H9 (cell line): ENCODE measurements around the gene TTC24. TPM values are rescaled to one million over a fixed set of nuclear protein-coding genes. Genes with fewer than 3 reads are reported as not detected.

Source experiments
- DNase-seq: peaks from one replicate; pipeline ENCODE4 v3.0.0-alpha.2; 2017
- H2AFZ ChIP-seq: one replicate; pipeline ENCODE4 v1.6.1; 2013; ENCODE audit warnings: mild to moderate bottlenecking, low read length, control low read depth, moderate library complexity
- H2AK5ac ChIP-seq: 2 replicates; pipeline ENCODE4 v1.6.1; 2013; ENCODE audit warnings: low read length, control low read depth, mixed read lengths; ENCODE audit not compliant: insufficient read length
- H2BK120ac ChIP-seq: one replicate; pipeline ENCODE4 v1.6.1; 2013; ENCODE audit warnings: low read depth, mild to moderate bottlenecking, low read length, control low read depth, inconsistent platforms; ENCODE audit not compliant: poor library complexity, severe bottlenecking
- H2BK12ac ChIP-seq: 2 replicates; pipeline ENCODE4 v1.6.1; 2013; ENCODE audit warnings: low read length, control low read depth, mixed read lengths, low read depth; ENCODE audit not compliant: insufficient read length
- H2BK15ac ChIP-seq: 2 replicates; pipeline ENCODE4 v1.6.1; 2013; ENCODE audit warnings: low read depth, low read length, control low read depth
- H2BK20ac ChIP-seq: one replicate; pipeline ENCODE4 v1.6.1; 2013; ENCODE audit warnings: low read depth, mild to moderate bottlenecking, low read length, control low read depth, inconsistent platforms; ENCODE audit not compliant: poor library complexity, severe bottlenecking
- H2BK5ac ChIP-seq: 2 replicates; pipeline ENCODE4 v1.6.1; 2013; ENCODE audit warnings: low read length, control low read depth, mixed read lengths; ENCODE audit not compliant: insufficient read length
- H3K14ac ChIP-seq: 2 replicates; pipeline ENCODE4 v1.6.1; 2013; ENCODE audit warnings: low read length, control low read depth; ENCODE audit not compliant: insufficient read depth
- H3K18ac ChIP-seq: 2 replicates; pipeline ENCODE4 v1.6.1; 2013; ENCODE audit warnings: low read depth, mild to moderate bottlenecking, mixed read lengths, low read length, control low read depth; ENCODE audit not compliant: insufficient read length
- H3K23ac ChIP-seq: 2 replicates; pipeline ENCODE4 v1.6.1; 2013; ENCODE audit warnings: low read length, control low read depth, mixed read lengths, low read depth; ENCODE audit not compliant: insufficient read length
- H3K23me2 ChIP-seq: 2 replicates; pipeline ENCODE4 v1.6.1; 2013; ENCODE audit warnings: low read depth, mild to moderate bottlenecking, mixed read lengths, low read length, control low read depth; ENCODE audit not compliant: insufficient read length, poor library complexity, severe bottlenecking
- H3K27ac ChIP-seq: 2 replicates; pipeline ENCODE4 v1.5.1; 2013; ENCODE audit warnings: low read length, control low read depth, mixed read lengths, low read depth; ENCODE audit not compliant: insufficient read length
- H3K27me3 ChIP-seq: 2 replicates; pipeline ENCODE4 v1.6.1; 2013; ENCODE audit warnings: low read length, control low read depth, inconsistent platforms; ENCODE audit not compliant: insufficient read depth
- H3K4ac ChIP-seq: 2 replicates; pipeline ENCODE4 v1.6.1; 2013; ENCODE audit warnings: low read depth, mild to moderate bottlenecking, control low read depth, inconsistent platforms, low read length, moderate library complexity
- H3K4me1 ChIP-seq: 2 replicates; pipeline ENCODE4 v1.6.1; 2013; ENCODE audit warnings: low read length, control low read depth, inconsistent platforms; ENCODE audit not compliant: insufficient read depth
- H3K4me2 ChIP-seq: 2 replicates; pipeline ENCODE4 v1.6.1; 2013; ENCODE audit warnings: low read length, control low read depth, mixed read lengths; ENCODE audit not compliant: insufficient read length, insufficient read depth
- H3K56ac ChIP-seq: 2 replicates; pipeline ENCODE4 v1.6.1; 2013; ENCODE audit warnings: low read depth, mild to moderate bottlenecking, mixed read lengths, low read length, control low read depth; ENCODE audit not compliant: insufficient read length
- H3K79me1 ChIP-seq: 2 replicates; pipeline ENCODE4 v1.6.1; 2013; ENCODE audit warnings: low read depth, mild to moderate bottlenecking, moderate library complexity, low read length, control low read depth, inconsistent platforms; ENCODE audit not compliant: insufficient read depth, poor library complexity, severe bottlenecking
- H3K79me2 ChIP-seq: 2 replicates; pipeline ENCODE4 v1.6.1; 2013; ENCODE audit warnings: low read length, control low read depth, inconsistent platforms; ENCODE audit not compliant: insufficient read depth
- H3K9ac ChIP-seq: 2 replicates; pipeline ENCODE4 v1.6.1; 2013; ENCODE audit warnings: low read length, control low read depth, mixed read lengths; ENCODE audit not compliant: insufficient read length; ENCODE audit errors: extremely low read depth
- H3K9me3 ChIP-seq: one replicate; pipeline ENCODE4 v1.6.1; 2013; ENCODE audit warnings: low read depth, low read length, inconsistent platforms; ENCODE audit not compliant: control insufficient read depth
- H3T11ph ChIP-seq: one replicate; pipeline ENCODE4 v1.6.1; 2013; ENCODE audit warnings: mild to moderate bottlenecking, low read length, control low read depth, inconsistent platforms
- H4K20me1 ChIP-seq: one replicate; pipeline ENCODE4 v1.6.1; 2013; ENCODE audit not compliant: control insufficient read depth, insufficient read length, insufficient read depth
- H4K5ac ChIP-seq: 2 replicates; pipeline ENCODE4 v1.6.1; 2013; ENCODE audit warnings: low read depth, mild to moderate bottlenecking, mixed read lengths, low read length, control low read depth; ENCODE audit not compliant: insufficient read length
- H4K8ac ChIP-seq: replicated peaks from 2 replicates; pipeline ENCODE4 v1.6.1; 2013; ENCODE audit warnings: low read length, control low read depth, mixed read lengths, low read depth; ENCODE audit not compliant: insufficient read length
- H4K91ac ChIP-seq: 2 replicates; pipeline ENCODE4 v1.6.1; 2013; ENCODE audit warnings: low read depth, mild to moderate bottlenecking, moderate library complexity, mixed read lengths, low read length, control low read depth; ENCODE audit not compliant: insufficient read length
- H3K27ac Mint-ChIP-seq, 3 experiments: 2 replicates in 2 of 3; 3 replicates in 1 of 3; pipeline ENCODE4 v1.8.0; 2020 to 2021; ENCODE audit warnings: mixed read lengths in 3 of 3, mild to moderate bottlenecking in 1 of 3, moderate library complexity in 1 of 3
- H3K27me3 Mint-ChIP-seq: 2 replicates; pipeline ENCODE4 v1.8.0; 2021; ENCODE audit warnings: low read depth, mild to moderate bottlenecking, moderate library complexity, mixed read lengths
- H3K36me3 Mint-ChIP-seq, 3 experiments: 2 replicates in 2 of 3; 3 replicates in 1 of 3; pipeline ENCODE4 v1.8.0; 2020 to 2021; ENCODE audit warnings: low read depth in 3 of 3, mixed read lengths in 3 of 3; ENCODE audit not compliant: insufficient read depth in 1 of 3
- H3K4me1 Mint-ChIP-seq, 2 experiments: 2 replicates each; pipeline ENCODE4 v1.8.0; 2020; ENCODE audit warnings: mixed read lengths in 2 of 2
- H3K4me3 Mint-ChIP-seq, 2 experiments: 2 replicates in 1 of 2; 3 replicates in 1 of 2; pipeline ENCODE4 v1.8.0; 2020 to 2021; ENCODE audit warnings: mild to moderate bottlenecking in 2 of 2, mixed read lengths in 2 of 2, moderate library complexity in 1 of 2
- H3K9me3 Mint-ChIP-seq, 2 experiments: 2 replicates in 1 of 2; 3 replicates in 1 of 2; pipeline ENCODE4 v1.8.0; 2020; ENCODE audit warnings: mild to moderate bottlenecking in 2 of 2, mixed read lengths in 2 of 2, moderate library complexity in 1 of 2
- WGBS: extraction: QIAGEN DNeasy Blood & Tissue Kit; methylation state at CpG from one replicate; pipeline ENCODE4 v1.1.7; 2013; ENCODE audit warnings: missing lambda C conversion rate, low lambda C conversion rate, mixed read lengths; ENCODE audit not compliant: insufficient read length; ENCODE audit errors: extremely low coverage; 5-methylcytosine and 5-hydroxymethylcytosine counted together
- total RNA-seq: library from RNA; stranded (reverse); gene quantifications from 2 replicates; pipeline ENCODE4 v1.2.1, GENCODE V29; 2021
- TF ChIP-seq, protein P1 (sequence below): fragments of 200-600 bp; sonication (generic); conservative IDR thresholded peaks from 3 replicates; pipeline ENCODE4 v1.8.0; 2021; ENCODE audit warnings: antibody characterized with exemption, mild to moderate bottlenecking

The TTC24 gene
- total RNA-seq, 1 experiment from 2014 or later = 0.26 TPM

GRCh38 chr1:156532374-156532773 is 47.1 kb upstream of the TTC24 start:
- no CpG with 5 or more reads among the region's 4 CpGs for WGBS
- no peaks in the 10 kb centered on the region for H3K79me2 ChIP-seq
- no peak overlapping the region for H3T11ph ChIP-seq
- H3K27me3 Mint-ChIP-seq = no peaks in the 10 kb centered on the region
- no peak overlapping the region for H2BK12ac ChIP-seq
- H3K27ac Mint-ChIP-seq = no peak overlapping the region
- H3K27ac ChIP-seq = no peak overlapping the region
- no peaks in the 10 kb centered on the region for H3K79me1 ChIP-seq
- no peak overlapping the region for H3K4ac ChIP-seq
- no peak overlapping the region for H3K9ac ChIP-seq
- no peak overlapping the region for H2BK15ac ChIP-seq
- no peak overlapping the region for H2AK5ac ChIP-seq
- DNase-seq = no peak
- no peaks in the 10 kb centered on the region for H3K9me3 ChIP-seq
- no peaks in the 10 kb centered on the region for H4K20me1 ChIP-seq
- H4K8ac ChIP-seq = no peak overlapping the region
- no peak overlapping the region for H2AFZ ChIP-seq
- no peak overlapping the region for H2BK5ac ChIP-seq
- no peaks in the 10 kb centered on the region for H3K4me1 Mint-ChIP-seq
- H3K4me2 ChIP-seq = no peak overlapping the region
- H3K14ac ChIP-seq = no peak overlapping the region
- H2BK20ac ChIP-seq = no peak overlapping the region
- TF ChIP-seq, protein P1, sequence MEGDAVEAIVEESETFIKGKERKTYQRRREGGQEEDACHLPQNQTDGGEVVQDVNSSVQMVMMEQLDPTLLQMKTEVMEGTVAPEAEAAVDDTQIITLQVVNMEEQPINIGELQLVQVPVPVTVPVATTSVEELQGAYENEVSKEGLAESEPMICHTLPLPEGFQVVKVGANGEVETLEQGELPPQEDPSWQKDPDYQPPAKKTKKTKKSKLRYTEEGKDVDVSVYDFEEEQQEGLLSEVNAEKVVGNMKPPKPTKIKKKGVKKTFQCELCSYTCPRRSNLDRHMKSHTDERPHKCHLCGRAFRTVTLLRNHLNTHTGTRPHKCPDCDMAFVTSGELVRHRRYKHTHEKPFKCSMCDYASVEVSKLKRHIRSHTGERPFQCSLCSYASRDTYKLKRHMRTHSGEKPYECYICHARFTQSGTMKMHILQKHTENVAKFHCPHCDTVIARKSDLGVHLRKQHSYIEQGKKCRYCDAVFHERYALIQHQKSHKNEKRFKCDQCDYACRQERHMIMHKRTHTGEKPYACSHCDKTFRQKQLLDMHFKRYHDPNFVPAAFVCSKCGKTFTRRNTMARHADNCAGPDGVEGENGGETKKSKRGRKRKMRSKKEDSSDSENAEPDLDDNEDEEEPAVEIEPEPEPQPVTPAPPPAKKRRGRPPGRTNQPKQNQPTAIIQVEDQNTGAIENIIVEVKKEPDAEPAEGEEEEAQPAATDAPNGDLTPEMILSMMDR = no peak
- no peak overlapping the region for H3K18ac ChIP-seq
- H3K4me3 Mint-ChIP-seq = no peak overlapping the region
- no peaks in the 10 kb centered on the region for H3K4me1 ChIP-seq
- no peak overlapping the region for H3K56ac ChIP-seq
- no peak overlapping the region for H2BK120ac ChIP-seq
- no peaks in the 10 kb centered on the region for H3K23me2 ChIP-seq
- no peak overlapping the region for H4K91ac ChIP-seq
- H3K27me3 ChIP-seq = no peaks in the 10 kb centered on the region
- peaks cover 31 to 84% (median 83%) of the 10 kb centered on the region in 3 experiments; a peak in 6 of 7 replicates for H3K36me3 Mint-ChIP-seq
- no peak overlapping the region for H4K5ac ChIP-seq
- no peaks in the 10 kb centered on the region for H3K9me3 Mint-ChIP-seq
- no peak overlapping the region for H3K23ac ChIP-seq
